B cell (primary cell): ENCODE data around the gene THOP1. TPM values are rescaled to one million over a fixed set of nuclear protein-coding genes. Genes with fewer than 3 reads are reported as not detected.

Experiments
- ATAC-seq: fragments of 200-7000 bp; cut with Tn5 transposase; one replicate; pipeline ENCODE4 v1.10.0; 2021; ENCODE audit warnings: low read depth, mild to moderate bottlenecking, moderate number of reproducible peaks, moderate library complexity
- CTCF ChIA-PET: fragments of 350-600 bp; sonication (Branson Sonifier 250); formaldehyde crosslinking; loops from one replicate; lab custom pipeline; 2021; ENCODE audit warnings: antibody characterized with exemption, inconsistent platforms; lab: Charles Lee
- POLR2A ChIA-PET: fragments of 350-600 bp; sonication (Branson Sonifier 250); formaldehyde crosslinking; loops from one replicate; lab custom pipeline; 2021; ENCODE audit warnings: antibody characterized with exemption; lab: Charles Lee
- DNase-seq: peaks from one replicate; pipeline ENCODE4 v3.0.0; 2013
- H2AFZ ChIP-seq: 2 replicates; pipeline ENCODE4 v1.6.1; 2012; ENCODE audit warnings: mild to moderate bottlenecking, low read depth, low read length; ENCODE audit not compliant: insufficient read depth, poor library complexity, severe bottlenecking
- H3K27ac ChIP-seq, 2 donors: 1 replicate in 1 of 2; 2 replicates in 1 of 2; pipeline ENCODE4 v1.5.1; 2012 to 2013; ENCODE audit warnings: low read length in 2 of 2, mild to moderate bottlenecking in 2 of 2, moderate library complexity in 1 of 2
- H3K27me3 ChIP-seq, 4 experiments: fragments of 200-600 bp in 1 of 4; sonication (generic) in 1 of 4; replicated peaks in 1 of 4; 1 replicate in 2 of 4; 2 replicates in 2 of 4; pipeline versions ENCODE4 v1.6.1 to v1.7.0; 2013 to 2016; ENCODE audit warnings: low read length in 3 of 4, mild to moderate bottlenecking in 2 of 4, mixed read lengths in 1 of 4, moderate library complexity in 1 of 4; ENCODE audit not compliant: insufficient read depth in 4 of 4, control insufficient read depth in 3 of 4; ENCODE audit errors: control extremely low read depth in 1 of 4
- H3K36me3 ChIP-seq, 2 experiments: replicated peaks in 1 of 2; 1 replicate in 1 of 2; 2 replicates in 1 of 2; pipeline versions ENCODE4 v1.6.1 to v1.7.1; 2013; ENCODE audit warnings: low read length in 1 of 2; ENCODE audit not compliant: insufficient read depth in 2 of 2, control insufficient read depth in 1 of 2; ENCODE audit errors: control extremely low read depth in 1 of 2, extremely low read depth in 1 of 2
- H3K4me1 ChIP-seq, 2 donors: fragments of 200-600 bp in 1 of 2; sonication (generic) in 1 of 2; 1 replicate in 1 of 2; 2 replicates in 1 of 2; pipeline versions ENCODE4 v1.5.1 to v1.6.1; 2013 to 2017; ENCODE audit warnings: low read length in 2 of 2; ENCODE audit not compliant: control insufficient read depth in 2 of 2, insufficient read depth in 2 of 2
- H3K4me2 ChIP-seq: replicated peaks from 2 replicates; pipeline ENCODE3; 2012; ENCODE audit warnings: mild to moderate bottlenecking, low read depth, low read length; ENCODE audit not compliant: poor library complexity, severe bottlenecking
- H3K4me3 ChIP-seq, 5 experiments: fragments of 200-600 bp in 1 of 5; sonication (generic) in 1 of 5; 1 replicate in 3 of 5; 2 replicates in 2 of 5; pipeline versions ENCODE4 v1.5.1 to v1.7.0; 2011 to 2016; ENCODE audit warnings: low read length in 4 of 5, mild to moderate bottlenecking in 4 of 5, low read depth in 2 of 5, control low read depth in 1 of 5, moderate library complexity in 1 of 5; ENCODE audit not compliant: insufficient read depth in 1 of 5; ENCODE audit errors: control extremely low read depth in 1 of 5, extremely low read depth in 1 of 5
- H3K79me2 ChIP-seq: fragments of 200-600 bp; sonication (generic); one replicate; pipeline ENCODE4 v1.6.0; 2016; ENCODE audit warnings: low read length; ENCODE audit not compliant: control insufficient read depth, insufficient read depth
- H3K9ac ChIP-seq: fragments of 200-600 bp; sonication (generic); 2 replicates; pipeline ENCODE4 v1.6.1; 2017; ENCODE audit warnings: mild to moderate bottlenecking, low read length, moderate library complexity
- H3K9me3 ChIP-seq, 3 donors: one replicate each; pipeline versions ENCODE4 v1.6.1 to v1.7.1; 2013; ENCODE audit warnings: low read length in 2 of 3; ENCODE audit not compliant: control insufficient read depth in 2 of 3, insufficient read depth in 1 of 3; ENCODE audit errors: control extremely low read depth in 1 of 3
- H4K20me1 ChIP-seq: 2 replicates; pipeline ENCODE4 v1.6.0; 2012; ENCODE audit warnings: mild to moderate bottlenecking, low read length; ENCODE audit not compliant: insufficient read depth, control insufficient read depth, poor library complexity, severe bottlenecking
- H3K27ac Mint-ChIP-seq: one replicate; pipeline ENCODE4 v1.8.0; 2021; ENCODE audit warnings: mixed read lengths
- H3K27me3 Mint-ChIP-seq: one replicate; pipeline ENCODE4 v1.8.0; 2021; ENCODE audit warnings: mixed read lengths
- H3K4me1 Mint-ChIP-seq: one replicate; pipeline ENCODE4 v1.8.0; 2021; ENCODE audit warnings: mixed read lengths
- H3K4me3 Mint-ChIP-seq: one replicate; pipeline ENCODE4 v1.8.0; 2021; ENCODE audit warnings: mixed read lengths
- H3K9me3 Mint-ChIP-seq: one replicate; pipeline ENCODE4 v1.8.0; 2022; ENCODE audit warnings: mixed read lengths; ENCODE audit not compliant: insufficient read depth
- EZH2 ChIP-seq: IDR thresholded peaks from 2 replicates; pipeline ENCODE4 v1.6.1; 2012; ENCODE audit warnings: borderline replicate concordance, low read depth, mild to moderate bottlenecking, moderate library complexity, low read length; ENCODE audit not compliant: insufficient read depth, poor library complexity, severe bottlenecking
- WGBS: methylation state at CpG from one replicate; pipeline ENCODE4 v1.1.5; 2013; ENCODE audit warnings: missing lambda C conversion rate; ENCODE audit not compliant: insufficient coverage; 5-methylcytosine and 5-hydroxymethylcytosine counted together
- intact Hi-C: fragments of 100-400 bp; cut with micrococcal nuclease; formaldehyde crosslinking; loops from one replicate; pipeline ENCODE4 v1.10.0; 2022
- polyA plus RNA-seq: library from polyadenylated mRNA; depleted of rRNA; stranded (reverse); fragments of >200 nt; gene quantifications from 2 replicates; pipeline ENCODE4 v1.2.3, GENCODE V29; 2012
- total RNA-seq, 2 donors: library from RNA; stranded (reverse); fragments of 120-200 nt in 1 of 2; gene quantifications; 1 replicate in 1 of 2; 2 replicates in 1 of 2; pipeline versions ENCODE4 v1.2.3 to v1.2.4, GENCODE V29; 2013 to 2022
- TF ChIP-seq, protein P1 (sequence below): fragments of 200-600 bp; IDR thresholded peaks from one replicate; pipeline ENCODE4 v1.8.0; 2022; ENCODE audit warnings: antibody characterized with exemption, mild to moderate bottlenecking

Gene THOP1
- total and polyA plus RNA-seq, 2 donors (not counting 1 experiment from before 2014, with no cell fraction given) = 54.3 to 56.4 TPM

DNA sequence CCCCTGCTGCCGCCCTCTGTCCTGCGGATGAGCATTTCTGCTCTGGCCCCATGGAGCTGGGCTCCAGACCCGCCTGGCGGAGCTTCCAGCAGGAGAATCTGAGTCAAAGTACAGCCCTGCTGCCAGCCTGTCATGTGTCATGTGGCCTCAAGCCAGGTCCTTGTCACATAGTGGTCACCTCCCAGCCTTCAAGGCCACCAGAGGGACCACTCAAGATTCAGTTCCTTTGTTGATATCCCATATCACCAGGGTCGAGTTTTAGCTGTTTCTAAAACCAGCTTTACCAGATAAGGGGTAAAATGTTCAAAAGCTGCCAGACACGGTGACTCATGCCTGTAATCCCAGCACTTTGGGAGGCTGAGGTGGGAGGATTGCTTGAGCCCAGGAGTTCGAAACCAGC, 13.4 kb downstream of the THOP1 start:
- peaks cover 0 to 31% of the 10 kb centered on the region in 2 experiments for H3K36me3 ChIP-seq
- no peaks in the 10 kb centered on the region for H3K27me3 ChIP-seq
- no peaks in the 10 kb centered on the region for H3K27me3 Mint-ChIP-seq
- DNase-seq = no peak
- no peaks in the 10 kb centered on the region for H3K9me3 Mint-ChIP-seq
- no peak for ATAC-seq
- TF ChIP-seq, protein P1, sequence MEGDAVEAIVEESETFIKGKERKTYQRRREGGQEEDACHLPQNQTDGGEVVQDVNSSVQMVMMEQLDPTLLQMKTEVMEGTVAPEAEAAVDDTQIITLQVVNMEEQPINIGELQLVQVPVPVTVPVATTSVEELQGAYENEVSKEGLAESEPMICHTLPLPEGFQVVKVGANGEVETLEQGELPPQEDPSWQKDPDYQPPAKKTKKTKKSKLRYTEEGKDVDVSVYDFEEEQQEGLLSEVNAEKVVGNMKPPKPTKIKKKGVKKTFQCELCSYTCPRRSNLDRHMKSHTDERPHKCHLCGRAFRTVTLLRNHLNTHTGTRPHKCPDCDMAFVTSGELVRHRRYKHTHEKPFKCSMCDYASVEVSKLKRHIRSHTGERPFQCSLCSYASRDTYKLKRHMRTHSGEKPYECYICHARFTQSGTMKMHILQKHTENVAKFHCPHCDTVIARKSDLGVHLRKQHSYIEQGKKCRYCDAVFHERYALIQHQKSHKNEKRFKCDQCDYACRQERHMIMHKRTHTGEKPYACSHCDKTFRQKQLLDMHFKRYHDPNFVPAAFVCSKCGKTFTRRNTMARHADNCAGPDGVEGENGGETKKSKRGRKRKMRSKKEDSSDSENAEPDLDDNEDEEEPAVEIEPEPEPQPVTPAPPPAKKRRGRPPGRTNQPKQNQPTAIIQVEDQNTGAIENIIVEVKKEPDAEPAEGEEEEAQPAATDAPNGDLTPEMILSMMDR = no peak
- no peak for TF ChIP-seq EZH2
- ChIA-PET CTCF (no interaction called here), POLR2A (no interaction called here)
- no peaks in the 10 kb centered on the region for H4K20me1 ChIP-seq
- intact Hi-C loops = no loop called here
- H3K27ac ChIP-seq = no peak overlapping the region
- no peak overlapping the region for H3K27ac Mint-ChIP-seq
- no peak overlapping the region for H3K4me3 Mint-ChIP-seq
- 99% methylated on average over 5 of the region's 7 CpGs for WGBS
- H3K9ac ChIP-seq = no peak overlapping the region
- peaks cover 31% of the 10 kb centered on the region for H3K79me2 ChIP-seq
- no peaks in the 10 kb centered on the region for H3K4me1 Mint-ChIP-seq
- no peaks in the 10 kb centered on the region for H3K4me1 ChIP-seq
- no peak overlapping the region for H2AFZ ChIP-seq
- no peak overlapping the region for H3K4me2 ChIP-seq
- H3K4me3 ChIP-seq = no peak overlapping the region
- no peaks in the 10 kb centered on the region for H3K9me3 ChIP-seq

DNA sequence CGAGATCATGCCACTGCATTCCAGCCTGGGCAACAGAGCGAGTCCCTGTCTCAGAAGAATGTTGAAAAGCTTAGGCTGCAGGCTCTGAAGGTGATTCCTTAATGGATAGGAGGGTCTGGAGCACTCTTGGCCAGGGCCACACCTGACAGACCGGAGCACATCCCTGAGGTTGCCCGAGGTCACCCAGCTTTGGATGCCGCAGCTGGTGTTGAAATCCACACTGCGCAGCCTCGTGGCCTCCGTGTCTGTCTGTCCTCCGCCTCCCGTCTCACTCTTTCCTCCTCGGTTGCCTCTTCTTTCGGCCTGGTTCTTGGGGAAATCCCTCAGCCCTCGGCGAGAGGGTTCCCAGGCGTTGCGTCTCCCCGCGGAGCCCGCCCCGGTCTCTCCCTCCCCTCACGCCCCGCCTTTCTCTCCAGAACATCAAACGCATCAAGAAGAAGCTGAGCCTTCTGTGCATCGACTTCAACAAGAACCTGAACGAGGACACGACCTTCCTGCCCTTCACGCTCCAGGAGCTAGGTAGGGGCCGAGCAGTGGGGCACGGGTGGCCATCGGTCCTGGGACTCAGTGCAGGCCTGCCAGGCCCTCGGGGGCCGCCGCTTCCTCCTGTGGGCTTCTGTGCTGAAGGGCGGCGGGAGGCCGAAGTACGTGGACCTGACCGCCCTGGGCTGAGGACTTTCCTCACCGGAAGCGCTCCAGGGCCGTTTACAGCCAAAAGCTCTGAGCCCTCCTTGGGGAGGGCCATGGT, 14.1 kb downstream of the THOP1 start:
- H3K4me3 Mint-ChIP-seq = no peak overlapping the region
- WGBS = 96% methylated on average over 38 of the region's 41 CpGs
- ChIA-PET CTCF (no interaction called here), POLR2A (no interaction called here)
- H3K9me3 ChIP-seq = no peaks in the 10 kb centered on the region
- no peaks in the 10 kb centered on the region for H3K27me3 Mint-ChIP-seq
- H3K27ac ChIP-seq = no peak overlapping the region
- H3K4me3 ChIP-seq = no peak overlapping the region
- peaks cover 0 to 28% of the 10 kb centered on the region in 2 experiments for H3K36me3 ChIP-seq
- H2AFZ ChIP-seq = no peak overlapping the region
- H3K9me3 Mint-ChIP-seq = no peaks in the 10 kb centered on the region
- no peaks in the 10 kb centered on the region for H3K27me3 ChIP-seq
- ATAC-seq (no peak), DNase-seq (no peak)
- H3K4me1 ChIP-seq = no peaks in the 10 kb centered on the region
- no peak overlapping the region for H3K4me2 ChIP-seq
- H3K27ac Mint-ChIP-seq = no peak overlapping the region
- peaks cover 24% of the 10 kb centered on the region for H3K79me2 ChIP-seq
- TF ChIP-seq EZH2 = no peak
- TF ChIP-seq, protein P1 = no peak
- no peak overlapping the region for H3K9ac ChIP-seq
- intact Hi-C loops = no loop called here
- H4K20me1 ChIP-seq = no peaks in the 10 kb centered on the region
- no peaks in the 10 kb centered on the region for H3K4me1 Mint-ChIP-seq
